ENCODE data around the gene INTS15.

- no peak for TF ChIP-seq POLR2AphosphoS5 (IDR thresholded peaks at IDR 0.05)
- TF ChIP-seq, protein P1, sequence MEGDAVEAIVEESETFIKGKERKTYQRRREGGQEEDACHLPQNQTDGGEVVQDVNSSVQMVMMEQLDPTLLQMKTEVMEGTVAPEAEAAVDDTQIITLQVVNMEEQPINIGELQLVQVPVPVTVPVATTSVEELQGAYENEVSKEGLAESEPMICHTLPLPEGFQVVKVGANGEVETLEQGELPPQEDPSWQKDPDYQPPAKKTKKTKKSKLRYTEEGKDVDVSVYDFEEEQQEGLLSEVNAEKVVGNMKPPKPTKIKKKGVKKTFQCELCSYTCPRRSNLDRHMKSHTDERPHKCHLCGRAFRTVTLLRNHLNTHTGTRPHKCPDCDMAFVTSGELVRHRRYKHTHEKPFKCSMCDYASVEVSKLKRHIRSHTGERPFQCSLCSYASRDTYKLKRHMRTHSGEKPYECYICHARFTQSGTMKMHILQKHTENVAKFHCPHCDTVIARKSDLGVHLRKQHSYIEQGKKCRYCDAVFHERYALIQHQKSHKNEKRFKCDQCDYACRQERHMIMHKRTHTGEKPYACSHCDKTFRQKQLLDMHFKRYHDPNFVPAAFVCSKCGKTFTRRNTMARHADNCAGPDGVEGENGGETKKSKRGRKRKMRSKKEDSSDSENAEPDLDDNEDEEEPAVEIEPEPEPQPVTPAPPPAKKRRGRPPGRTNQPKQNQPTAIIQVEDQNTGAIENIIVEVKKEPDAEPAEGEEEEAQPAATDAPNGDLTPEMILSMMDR (IDR thresholded peaks at IDR 0.05), result no peak
Measured at GRCh38 chr7:6608794-6609193, 19.0 kb downstream of the INTS15 start.

Data from upper lobe of left lung (tissue), 4 donors.